Astrocyte (in vitro differentiated cells and primary cell): ENCODE data around the gene C16orf96.

Experiments
- EZH2 ChIP-seq: IDR thresholded peaks from 2 replicates; pipeline ENCODE4 v1.6.1; 2012; ENCODE audit warnings: mild to moderate bottlenecking, low read length, inconsistent platforms; ENCODE audit not compliant: insufficient read depth
- TF ChIP-seq, protein P1 (sequence below): IDR thresholded peaks from 2 replicates; pipeline ENCODE4 v1.5.1; 2011; ENCODE audit warnings: low read depth, mild to moderate bottlenecking, inconsistent platforms, low read length, moderate library complexity; ENCODE audit not compliant: insufficient read depth

DNA sequence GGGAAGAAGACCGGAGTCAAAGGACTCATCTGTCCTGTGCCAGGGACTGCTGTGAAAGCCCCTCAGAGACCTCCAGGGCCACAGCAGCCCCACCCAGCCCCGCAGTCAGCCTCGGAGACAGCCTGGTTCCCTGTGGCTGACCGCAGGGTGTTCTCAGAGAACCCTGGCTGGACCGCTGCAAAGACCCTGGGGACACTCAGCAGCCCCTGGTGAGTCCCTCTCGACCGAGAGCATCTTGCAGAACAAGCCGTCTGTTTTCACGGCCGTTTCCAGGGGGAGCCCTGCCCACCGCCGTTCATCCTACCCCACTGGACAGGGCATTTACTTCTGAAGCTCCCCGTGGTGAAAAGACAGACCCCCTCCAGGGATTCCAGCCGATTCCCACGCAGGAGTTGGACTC lies 48.3 kb downstream of the C16orf96 start:
- TF ChIP-seq, protein P1, sequence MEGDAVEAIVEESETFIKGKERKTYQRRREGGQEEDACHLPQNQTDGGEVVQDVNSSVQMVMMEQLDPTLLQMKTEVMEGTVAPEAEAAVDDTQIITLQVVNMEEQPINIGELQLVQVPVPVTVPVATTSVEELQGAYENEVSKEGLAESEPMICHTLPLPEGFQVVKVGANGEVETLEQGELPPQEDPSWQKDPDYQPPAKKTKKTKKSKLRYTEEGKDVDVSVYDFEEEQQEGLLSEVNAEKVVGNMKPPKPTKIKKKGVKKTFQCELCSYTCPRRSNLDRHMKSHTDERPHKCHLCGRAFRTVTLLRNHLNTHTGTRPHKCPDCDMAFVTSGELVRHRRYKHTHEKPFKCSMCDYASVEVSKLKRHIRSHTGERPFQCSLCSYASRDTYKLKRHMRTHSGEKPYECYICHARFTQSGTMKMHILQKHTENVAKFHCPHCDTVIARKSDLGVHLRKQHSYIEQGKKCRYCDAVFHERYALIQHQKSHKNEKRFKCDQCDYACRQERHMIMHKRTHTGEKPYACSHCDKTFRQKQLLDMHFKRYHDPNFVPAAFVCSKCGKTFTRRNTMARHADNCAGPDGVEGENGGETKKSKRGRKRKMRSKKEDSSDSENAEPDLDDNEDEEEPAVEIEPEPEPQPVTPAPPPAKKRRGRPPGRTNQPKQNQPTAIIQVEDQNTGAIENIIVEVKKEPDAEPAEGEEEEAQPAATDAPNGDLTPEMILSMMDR, result no peak
- TF ChIP-seq EZH2, result no peak
